Neutrophil (primary cell): ENCODE measurements around the gene CNST.
"Not testable (repeated sequence)": the region's sequence is repeated elsewhere in the genome, so short reads cannot be mapped to it uniquely, and the experiment has no call there.

Experiments
- H3K27ac ChIP-seq: fragments of 200-600 bp; sonication (generic); 2 replicates; pipeline ENCODE4 v1.5.1; 2016; ENCODE audit warnings: mild to moderate bottlenecking, moderate library complexity
- H3K27me3 ChIP-seq: fragments of 200-600 bp; sonication (generic); 2 replicates; pipeline ENCODE4 v1.6.0; 2016; ENCODE audit warnings: mild to moderate bottlenecking
- H3K36me3 ChIP-seq: fragments of 200-600 bp; sonication (generic); 2 replicates; pipeline ENCODE4 v1.5.1; 2017
- H3K4me1 ChIP-seq, 2 experiments: fragments of 200-600 bp in 1 of 2; sonication (generic) in 1 of 2; 1 replicate in 1 of 2; 2 replicates in 1 of 2; pipeline versions ENCODE4 v1.5.1 to v1.6.1; 2013 to 2016; ENCODE audit warnings: low read depth in 1 of 2, low read length in 1 of 2, mild to moderate bottlenecking in 1 of 2, moderate library complexity in 1 of 2; ENCODE audit not compliant: control insufficient read depth in 1 of 2, insufficient read depth in 1 of 2
- H3K4me3 ChIP-seq, 2 experiments: fragments of 200-600 bp in 1 of 2; sonication (generic) in 1 of 2; 1 replicate in 1 of 2; 2 replicates in 1 of 2; pipeline ENCODE4 v1.5.1; 2013 to 2016; ENCODE audit warnings: low read depth in 1 of 2, low read length in 1 of 2, mild to moderate bottlenecking in 1 of 2, moderate library complexity in 1 of 2
- H3K9me3 ChIP-seq: fragments of 200-600 bp; sonication (generic); 2 replicates; pipeline ENCODE4 v1.5.1; 2016
- TF ChIP-seq, protein P1 (sequence below): fragments of 200-600 bp; sonication (generic); IDR thresholded peaks from 2 replicates; pipeline ENCODE4 v1.5.1; 2016; ENCODE audit warnings: antibody characterized with exemption

The CNST gene

GRCh38 chr1:246588159-246588721 lies 22.0 kb downstream of the CNST start:
- TF ChIP-seq, protein P1, sequence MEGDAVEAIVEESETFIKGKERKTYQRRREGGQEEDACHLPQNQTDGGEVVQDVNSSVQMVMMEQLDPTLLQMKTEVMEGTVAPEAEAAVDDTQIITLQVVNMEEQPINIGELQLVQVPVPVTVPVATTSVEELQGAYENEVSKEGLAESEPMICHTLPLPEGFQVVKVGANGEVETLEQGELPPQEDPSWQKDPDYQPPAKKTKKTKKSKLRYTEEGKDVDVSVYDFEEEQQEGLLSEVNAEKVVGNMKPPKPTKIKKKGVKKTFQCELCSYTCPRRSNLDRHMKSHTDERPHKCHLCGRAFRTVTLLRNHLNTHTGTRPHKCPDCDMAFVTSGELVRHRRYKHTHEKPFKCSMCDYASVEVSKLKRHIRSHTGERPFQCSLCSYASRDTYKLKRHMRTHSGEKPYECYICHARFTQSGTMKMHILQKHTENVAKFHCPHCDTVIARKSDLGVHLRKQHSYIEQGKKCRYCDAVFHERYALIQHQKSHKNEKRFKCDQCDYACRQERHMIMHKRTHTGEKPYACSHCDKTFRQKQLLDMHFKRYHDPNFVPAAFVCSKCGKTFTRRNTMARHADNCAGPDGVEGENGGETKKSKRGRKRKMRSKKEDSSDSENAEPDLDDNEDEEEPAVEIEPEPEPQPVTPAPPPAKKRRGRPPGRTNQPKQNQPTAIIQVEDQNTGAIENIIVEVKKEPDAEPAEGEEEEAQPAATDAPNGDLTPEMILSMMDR = no peak
- no peaks in the 10 kb centered on the region for H3K27me3 ChIP-seq
- no peak overlapping the region for H3K27ac ChIP-seq
- peaks cover 15% of the 10 kb centered on the region for H3K36me3 ChIP-seq
- no peaks in the 10 kb centered on the region for H3K9me3 ChIP-seq
- H3K4me1 ChIP-seq = peaks cover 0 to 5% of the 10 kb centered on the region in 2 experiments
- no peak overlapping the region for H3K4me3 ChIP-seq

DNA sequence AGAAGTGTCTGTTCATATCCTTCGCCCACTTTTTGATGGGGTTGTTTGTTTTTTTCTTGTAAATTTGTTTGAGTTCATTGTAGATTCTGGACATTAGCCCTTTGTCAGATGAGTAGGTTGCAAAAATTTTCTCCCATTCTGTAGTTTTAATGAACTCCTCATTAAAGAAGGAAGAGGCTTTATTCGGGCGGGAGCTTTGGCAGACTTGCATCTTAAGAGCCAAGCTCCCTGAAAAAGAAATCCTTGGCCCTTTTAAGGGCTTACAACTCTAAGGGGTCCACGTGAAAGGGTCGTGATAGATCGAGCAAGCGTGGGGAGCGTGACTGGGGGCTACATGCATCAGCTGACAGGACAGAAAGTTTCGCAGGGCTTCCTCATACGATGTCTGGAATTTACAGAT lies 23.7 kb downstream of the CNST start:
- not testable (repeated sequence) for H3K4me1 ChIP-seq, H3K9me3 ChIP-seq, H3K4me3 ChIP-seq, H3K27ac ChIP-seq, H3K27me3 ChIP-seq
- H3K36me3 ChIP-seq = peaks cover 13% of the 10 kb centered on the region

DNA sequence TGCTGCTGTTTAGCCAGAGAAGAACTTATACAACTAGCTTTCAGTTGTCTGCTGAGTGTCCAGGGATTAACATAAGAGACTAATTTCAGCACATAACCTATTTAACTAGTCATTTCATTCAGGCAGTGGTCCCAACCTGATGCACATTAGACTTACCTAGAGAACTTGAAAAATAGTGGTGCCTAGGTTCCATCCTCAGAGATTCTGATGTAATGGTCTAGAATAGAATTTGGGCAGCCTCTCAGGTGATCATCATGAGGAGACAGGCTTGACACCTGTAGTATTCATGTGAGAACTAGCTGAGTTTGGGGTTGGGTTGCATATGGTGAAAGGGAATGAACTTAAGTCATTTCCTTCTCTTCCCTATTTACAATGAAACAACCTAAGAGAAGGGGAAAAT lies 24.8 kb downstream of the CNST start:
- Histone ChIP-seq H3K4me3 (no peak overlapping the region), H3K4me1 (peaks cover 0 to 5% of the 10 kb centered on the region in 2 experiments), H3K27me3 (no peaks in the 10 kb centered on the region), H3K27ac (no peak overlapping the region), H3K36me3 (peaks cover 8% of the 10 kb centered on the region), H3K9me3 (no peaks in the 10 kb centered on the region)
- TF ChIP-seq, protein P1 = no peak

- H3K9me3 ChIP-seq = no peaks in the 10 kb centered on the region
- peaks cover 0 to 5% of the 10 kb centered on the region in 2 experiments for H3K4me1 ChIP-seq
- TF ChIP-seq, protein P1 = no peak
- peaks cover 8% of the 10 kb centered on the region for H3K36me3 ChIP-seq
- H3K27ac ChIP-seq = no peak overlapping the region
- no peak overlapping the region for H3K4me3 ChIP-seq
- H3K27me3 ChIP-seq = no peaks in the 10 kb centered on the region
Observed at GRCh38 chr1:246591504-246591903, 25.2 kb downstream of the CNST start.

- peaks cover 8% of the 10 kb centered on the region for H3K36me3 ChIP-seq
- H3K4me3 ChIP-seq = no peak overlapping the region
- H3K4me1 ChIP-seq = peaks cover 0 to 5% of the 10 kb centered on the region in 2 experiments
- TF ChIP-seq, protein P1 = no peak
- H3K27me3 ChIP-seq = no peaks in the 10 kb centered on the region
- no peaks in the 10 kb centered on the region for H3K9me3 ChIP-seq
- no peak overlapping the region for H3K27ac ChIP-seq
Observed at GRCh38 chr1:246591958-246592357, 25.7 kb downstream of the CNST start.

GRCh38 chr1:246592695-246593094 lies 26.4 kb downstream of the CNST start:
- no peak overlapping the region for H3K27ac ChIP-seq
- peaks cover 8% of the 10 kb centered on the region for H3K36me3 ChIP-seq
- H3K4me3 ChIP-seq = no peak overlapping the region
- no peaks in the 10 kb centered on the region for H3K27me3 ChIP-seq
- TF ChIP-seq, protein P1 = no peak
- H3K4me1 ChIP-seq = peaks cover 0 to 1% of the 10 kb centered on the region in 2 experiments
- H3K9me3 ChIP-seq = no peaks in the 10 kb centered on the region
